PFSK-1 (cell line): Measurements from ENCODE around the gene ANKRD34A.

ENCODE experiments used
- FOXP2 ChIP-seq: optimal IDR thresholded peaks from 2 replicates; pipeline ENCODE3; 2011; ENCODE audit warnings: borderline replicate concordance, control low read depth, inconsistent platforms; ENCODE audit not compliant: insufficient read depth; ENCODE audit errors: extremely low read length, extremely low read depth
- POLR2AphosphoS5 ChIP-seq: IDR thresholded peaks from 2 replicates; pipeline ENCODE4 v1.6.1; 2012; ENCODE audit warnings: low read depth, mild to moderate bottlenecking, control low read depth, low read length, moderate library complexity
- SIN3A ChIP-seq: IDR thresholded peaks from 2 replicates; pipeline ENCODE4 v1.6.1; 2012; ENCODE audit warnings: mild to moderate bottlenecking, low read length, moderate library complexity, borderline replicate concordance; ENCODE audit not compliant: insufficient read depth
- TAF1 ChIP-seq: IDR thresholded peaks from 2 replicates; pipeline ENCODE4 v1.6.1; 2012; ENCODE audit warnings: low read length, control low read depth, borderline replicate concordance; ENCODE audit not compliant: insufficient read depth
- TF ChIP-seq, protein P1 (sequence below), 2 experiments: IDR thresholded peaks; 2 replicates each; pipeline versions ENCODE4 v1.6.1 to v1.8.0; 2011 to 2012; ENCODE audit warnings: low read depth in 2 of 2, low read length in 2 of 2, control low read depth in 1 of 2, inconsistent platforms in 1 of 2, mild to moderate bottlenecking in 1 of 2, moderate library complexity in 1 of 2; ENCODE audit not compliant: insufficient read depth in 1 of 2

Gene ANKRD34A

DNA sequence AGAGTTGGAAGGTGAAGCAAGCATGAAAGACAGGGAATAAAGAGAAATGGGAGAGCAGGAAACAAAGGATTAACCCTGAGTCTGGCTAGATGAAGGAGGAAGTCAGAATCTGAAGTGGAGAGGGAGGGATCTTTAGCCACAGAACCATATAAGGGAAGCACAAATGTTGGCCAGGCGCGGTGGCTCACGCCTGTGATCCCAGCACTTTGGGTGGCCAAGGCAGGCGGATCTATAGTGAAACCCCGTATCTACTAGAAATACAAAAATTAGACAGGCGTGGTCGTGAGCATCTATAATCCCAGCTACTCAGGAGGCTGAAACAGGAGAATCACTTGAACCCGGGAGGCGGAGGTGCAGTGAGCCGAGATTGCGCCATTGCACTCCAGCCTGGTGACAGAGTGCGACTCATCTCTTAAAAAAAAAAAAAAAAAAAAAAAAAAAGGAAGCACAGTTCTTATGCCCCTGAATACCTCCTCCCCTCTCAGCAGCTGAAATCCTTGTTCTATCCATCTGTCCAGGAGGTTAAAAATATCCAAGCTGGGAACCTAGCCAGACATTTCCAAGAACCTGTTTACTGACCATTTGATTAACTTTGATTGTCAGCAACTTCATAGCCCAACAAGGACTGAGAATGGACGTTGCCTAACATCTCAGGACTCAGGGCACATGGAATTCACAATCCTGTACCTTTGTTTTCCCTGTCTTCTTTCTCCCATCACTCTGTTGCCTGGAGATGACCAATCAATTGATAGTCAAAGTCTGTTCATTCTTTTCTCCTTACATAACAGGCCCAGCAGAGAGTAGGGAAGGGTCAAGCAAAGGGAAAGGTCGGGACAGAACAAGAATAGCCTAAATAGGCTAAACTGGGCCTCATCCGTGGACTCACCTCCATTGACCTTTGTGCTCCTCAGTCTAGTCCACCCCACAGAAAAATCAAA is 21.4 kb upstream of the ANKRD34A start:
- TF ChIP-seq POLR2AphosphoS5, result no peak
- TF ChIP-seq, protein P1, sequence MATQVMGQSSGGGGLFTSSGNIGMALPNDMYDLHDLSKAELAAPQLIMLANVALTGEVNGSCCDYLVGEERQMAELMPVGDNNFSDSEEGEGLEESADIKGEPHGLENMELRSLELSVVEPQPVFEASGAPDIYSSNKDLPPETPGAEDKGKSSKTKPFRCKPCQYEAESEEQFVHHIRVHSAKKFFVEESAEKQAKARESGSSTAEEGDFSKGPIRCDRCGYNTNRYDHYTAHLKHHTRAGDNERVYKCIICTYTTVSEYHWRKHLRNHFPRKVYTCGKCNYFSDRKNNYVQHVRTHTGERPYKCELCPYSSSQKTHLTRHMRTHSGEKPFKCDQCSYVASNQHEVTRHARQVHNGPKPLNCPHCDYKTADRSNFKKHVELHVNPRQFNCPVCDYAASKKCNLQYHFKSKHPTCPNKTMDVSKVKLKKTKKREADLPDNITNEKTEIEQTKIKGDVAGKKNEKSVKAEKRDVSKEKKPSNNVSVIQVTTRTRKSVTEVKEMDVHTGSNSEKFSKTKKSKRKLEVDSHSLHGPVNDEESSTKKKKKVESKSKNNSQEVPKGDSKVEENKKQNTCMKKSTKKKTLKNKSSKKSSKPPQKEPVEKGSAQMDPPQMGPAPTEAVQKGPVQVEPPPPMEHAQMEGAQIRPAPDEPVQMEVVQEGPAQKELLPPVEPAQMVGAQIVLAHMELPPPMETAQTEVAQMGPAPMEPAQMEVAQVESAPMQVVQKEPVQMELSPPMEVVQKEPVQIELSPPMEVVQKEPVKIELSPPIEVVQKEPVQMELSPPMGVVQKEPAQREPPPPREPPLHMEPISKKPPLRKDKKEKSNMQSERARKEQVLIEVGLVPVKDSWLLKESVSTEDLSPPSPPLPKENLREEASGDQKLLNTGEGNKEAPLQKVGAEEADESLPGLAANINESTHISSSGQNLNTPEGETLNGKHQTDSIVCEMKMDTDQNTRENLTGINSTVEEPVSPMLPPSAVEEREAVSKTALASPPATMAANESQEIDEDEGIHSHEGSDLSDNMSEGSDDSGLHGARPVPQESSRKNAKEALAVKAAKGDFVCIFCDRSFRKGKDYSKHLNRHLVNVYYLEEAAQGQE (IDR thresholded peaks at IDR 0.05; ENCODE audit: insufficient read depth in 1 of 2, low read depth in 2 of 2, low read length in 2 of 2), result no peak
- TF ChIP-seq SIN3A, result no peak
- no peak for TF ChIP-seq TAF1
- no peak for TF ChIP-seq FOXP2

DNA sequence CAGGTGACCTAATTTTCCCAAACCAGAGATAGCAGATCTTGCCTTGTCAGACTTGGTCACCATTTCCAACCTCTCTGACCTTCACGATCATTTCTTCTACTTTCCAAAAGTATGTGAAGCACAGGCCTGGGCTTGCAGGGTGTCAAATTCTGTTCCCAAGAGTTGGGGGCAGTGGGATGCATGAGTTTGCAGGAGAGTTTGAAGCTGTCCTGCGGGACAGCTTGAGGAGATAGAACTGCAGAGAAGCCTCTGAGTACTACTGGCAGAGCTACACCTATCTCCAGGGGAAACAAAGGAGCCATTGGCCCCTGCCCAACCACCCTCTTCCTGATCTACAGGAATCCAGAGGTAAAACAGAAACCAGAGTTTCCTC is 20.7 kb upstream of the ANKRD34A start:
- TF ChIP-seq FOXP2 (no peak), TAF1 (no peak), POLR2AphosphoS5 (no peak), SIN3A (no peak)
- TF ChIP-seq, protein P1 (IDR thresholded peaks at IDR 0.05; ENCODE audit: insufficient read depth in 1 of 2, low read depth in 2 of 2, low read length in 2 of 2), result no peak

DNA sequence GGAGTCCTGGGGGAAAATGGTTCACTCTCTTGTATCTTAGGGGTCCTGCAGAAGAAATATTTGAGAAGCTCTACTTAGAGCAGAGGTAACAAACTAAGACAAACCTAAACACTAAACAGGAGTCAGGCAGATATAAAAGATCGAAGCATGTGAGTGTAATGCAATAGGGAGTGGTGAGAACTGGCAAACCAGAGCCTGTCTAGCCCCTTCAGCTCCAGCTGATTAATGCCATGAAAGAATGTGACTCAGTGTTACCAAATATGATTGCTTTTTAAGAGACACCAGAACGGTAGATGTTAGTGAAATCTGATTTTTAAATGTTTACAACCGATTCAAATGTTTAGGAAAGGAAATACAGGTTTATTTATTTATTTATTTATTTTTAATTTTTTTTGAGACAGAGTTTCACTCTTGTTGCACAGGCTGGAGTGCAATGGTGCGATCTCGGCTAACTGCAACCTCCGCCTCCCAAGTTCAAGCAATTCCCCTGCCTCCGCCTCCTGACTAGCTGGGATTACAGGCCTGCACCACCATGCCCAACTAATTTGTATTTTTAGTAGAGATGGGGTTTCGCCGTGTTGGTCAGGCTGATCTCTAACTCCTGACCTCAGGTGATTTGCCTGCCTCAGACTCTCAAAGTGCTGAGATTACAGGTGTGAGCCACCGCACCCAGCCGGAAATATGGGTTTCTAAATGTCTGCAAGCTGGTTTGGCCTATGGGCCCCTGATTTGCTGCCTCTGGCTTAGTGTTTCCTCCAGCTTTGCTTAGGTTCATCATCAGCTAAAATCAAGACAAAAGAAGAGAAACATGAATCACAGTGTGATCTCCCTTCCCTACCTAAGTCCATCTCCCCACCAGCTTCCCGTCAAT is 19.8 kb upstream of the ANKRD34A start:
- TF ChIP-seq FOXP2 (no peak), TAF1 (no peak), POLR2AphosphoS5 (no peak), SIN3A (no peak)
- TF ChIP-seq, protein P1 (IDR thresholded peaks at IDR 0.05; ENCODE audit: insufficient read depth in 1 of 2, low read depth in 2 of 2, low read length in 2 of 2), result no peak

DNA sequence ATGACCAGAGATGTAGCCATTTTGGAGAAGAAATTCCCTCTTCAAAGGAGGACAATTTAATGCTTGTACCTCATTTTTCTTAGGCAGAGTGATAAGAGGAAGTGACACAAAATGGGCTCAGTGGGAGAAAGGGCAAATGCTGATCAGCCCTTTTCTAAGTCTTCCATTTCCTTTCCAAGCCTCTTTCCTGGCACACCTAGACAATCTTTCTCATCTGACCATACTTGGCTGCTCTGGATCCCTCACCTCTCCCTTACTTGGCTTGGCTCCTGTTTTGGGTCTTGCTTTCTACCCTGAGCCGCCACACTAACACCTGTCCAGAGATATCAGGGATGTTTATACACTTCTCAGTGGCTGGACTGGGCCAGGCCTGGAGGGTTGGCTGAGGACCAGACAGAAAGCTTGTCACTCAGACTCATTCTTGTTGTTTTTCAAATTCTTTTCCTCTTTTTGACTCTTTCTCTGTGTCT is 18.9 kb upstream of the ANKRD34A start:
- TF ChIP-seq POLR2AphosphoS5 (no peak), FOXP2 (no peak), TAF1 (no peak), SIN3A (no peak)
- TF ChIP-seq, protein P1 (IDR thresholded peaks at IDR 0.05; ENCODE audit: insufficient read depth in 1 of 2, low read depth in 2 of 2, low read length in 2 of 2), result no peak
